Neural progenitor cell (in vitro differentiated cells): ENCODE results near the gene TCOF1. TPM values are rescaled to one million over a fixed set of nuclear protein-coding genes. Genes with fewer than 3 reads are reported as not detected.

ENCODE experiments used
- DNase-seq: peaks from one replicate; pipeline ENCODE4 v3.0.0-alpha.2; 2016; ENCODE audit warnings: low spot score
- H2AFZ ChIP-seq: fragments of 200-600 bp; sonication (generic); replicated peaks from 2 replicates; pipeline ENCODE4 v1.6.1; 2016; ENCODE audit warnings: antibody characterized with exemption
- H3F3A ChIP-seq: fragments of 200-600 bp; sonication (generic); 2 replicates; pipeline ENCODE4 v1.6.1; 2016; ENCODE audit warnings: antibody characterized with exemption, low read depth
- H3K27ac ChIP-seq: fragments of 200-600 bp; sonication (generic); 2 replicates; pipeline ENCODE4 v1.5.1; 2016; ENCODE audit warnings: mild to moderate bottlenecking
- H3K27me3 ChIP-seq: fragments of 200-600 bp; sonication (generic); 2 replicates; pipeline ENCODE4 v1.6.1; 2016; ENCODE audit warnings: mild to moderate bottlenecking, moderate library complexity
- H3K36me3 ChIP-seq: fragments of 200-600 bp; sonication (generic); 2 replicates; pipeline ENCODE4 v1.5.1; 2016
- H3K4me1 ChIP-seq: fragments of 200-600 bp; sonication (generic); 2 replicates; pipeline ENCODE4 v1.6.1; 2016; ENCODE audit warnings: mixed run types
- H3K4me2 ChIP-seq: fragments of 200-600 bp; sonication (generic); 2 replicates; pipeline ENCODE4 v1.6.1; 2016
- H3K4me3 ChIP-seq: fragments of 200-600 bp; sonication (generic); 2 replicates; pipeline ENCODE4 v1.5.1; 2016
- H3K79me2 ChIP-seq: fragments of 200-600 bp; sonication (generic); 2 replicates; pipeline ENCODE4 v1.6.1; 2016; ENCODE audit warnings: low read depth
- H3K9ac ChIP-seq: fragments of 200-600 bp; sonication (generic); 2 replicates; pipeline ENCODE4 v1.6.1; 2016
- H3K9me3 ChIP-seq: fragments of 200-600 bp; sonication (generic); 2 replicates; pipeline ENCODE4 v1.5.1; 2016; ENCODE audit warnings: low read depth
- H4K20me1 ChIP-seq: fragments of 200-600 bp; sonication (generic); 2 replicates; pipeline ENCODE4 v1.6.1; 2016; ENCODE audit warnings: low read depth
- H3K27ac Mint-ChIP-seq: 3 replicates; pipeline ENCODE4 v1.8.0; 2021; ENCODE audit warnings: mixed read lengths
- H3K27me3 Mint-ChIP-seq: 2 replicates; pipeline ENCODE4 v1.8.0; 2022; ENCODE audit warnings: low read depth, mild to moderate bottlenecking, inconsistent platforms, moderate library complexity, mixed read lengths; ENCODE audit not compliant: insufficient read depth
- H3K36me3 Mint-ChIP-seq: 3 replicates; pipeline ENCODE4 v1.8.0; 2021; ENCODE audit warnings: mixed read lengths
- H3K4me1 Mint-ChIP-seq: 3 replicates; pipeline ENCODE4 v1.8.0; 2021; ENCODE audit warnings: mixed read lengths
- H3K4me3 Mint-ChIP-seq: 3 replicates; pipeline ENCODE4 v1.8.0; 2021; ENCODE audit warnings: mild to moderate bottlenecking, moderate library complexity, mixed read lengths
- H3K9me3 Mint-ChIP-seq: 3 replicates; pipeline ENCODE4 v1.8.0; 2020; ENCODE audit warnings: mixed read lengths
- EZH2 ChIP-seq: fragments of 200-600 bp; sonication (generic); IDR thresholded peaks from 2 replicates; pipeline ENCODE4 v1.6.1; 2017; ENCODE audit warnings: antibody characterized with exemption, mild to moderate bottlenecking, moderate library complexity
- EZH2phosphoT487 ChIP-seq: fragments of 200-600 bp; sonication (generic); IDR thresholded peaks from 2 replicates; pipeline ENCODE4 v1.6.1; 2017; ENCODE audit warnings: antibody characterized with exemption
- total RNA-seq: library from RNA; depleted of rRNA; stranded (reverse); fragments of >200 nt; gene quantifications from 2 replicates; pipeline ENCODE4 v1.2.3, GENCODE V29; 2015; ENCODE audit warnings: low replicate concordance
- TF ChIP-seq, protein P1 (sequence below): fragments of 200-600 bp; sonication (generic); IDR thresholded peaks from 2 replicates; pipeline ENCODE4 v1.5.1; 2017; ENCODE audit warnings: antibody characterized with exemption, mild to moderate bottlenecking

Gene TCOF1
- total RNA-seq, 1 donor from 2014 or later, result 37.9 TPM

- Histone ChIP-seq H3K4me2 (peak overlapping the region; percentile 86), H3K27me3 (no peaks in the 10 kb centered on the region), H3K79me2 (peaks cover 46% of the 10 kb centered on the region), H3K9me3 (no peaks in the 10 kb centered on the region), H3K9ac (peak overlapping the region; percentile 99), H3K4me1 (peaks cover 9% of the 10 kb centered on the region), H3K27ac (peak overlapping the region; percentile 89), H3F3A (peaks cover 51% of the 10 kb centered on the region), H2AFZ (peak overlapping the region; percentile 100), H3K4me3 (peak overlapping the region; percentile 91), H4K20me1 (peaks cover 52% of the 10 kb centered on the region), H3K36me3 (peaks cover 11% of the 10 kb centered on the region)
- Mint-ChIP-seq H3K36me3 (peaks cover 35% of the 10 kb centered on the region), H3K27me3 (peaks cover 7% of the 10 kb centered on the region), H3K9me3 (peaks cover 3% of the 10 kb centered on the region), H3K4me3 (peak overlapping the region; percentile 97), H3K27ac (peak overlapping the region; percentile 99), H3K4me1 (peaks cover 12% of the 10 kb centered on the region)
- DNase-seq, result peak; percentile 38
- TF ChIP-seq EZH2phosphoT487 (no peak), EZH2 (no peak)
- TF ChIP-seq, protein P1, sequence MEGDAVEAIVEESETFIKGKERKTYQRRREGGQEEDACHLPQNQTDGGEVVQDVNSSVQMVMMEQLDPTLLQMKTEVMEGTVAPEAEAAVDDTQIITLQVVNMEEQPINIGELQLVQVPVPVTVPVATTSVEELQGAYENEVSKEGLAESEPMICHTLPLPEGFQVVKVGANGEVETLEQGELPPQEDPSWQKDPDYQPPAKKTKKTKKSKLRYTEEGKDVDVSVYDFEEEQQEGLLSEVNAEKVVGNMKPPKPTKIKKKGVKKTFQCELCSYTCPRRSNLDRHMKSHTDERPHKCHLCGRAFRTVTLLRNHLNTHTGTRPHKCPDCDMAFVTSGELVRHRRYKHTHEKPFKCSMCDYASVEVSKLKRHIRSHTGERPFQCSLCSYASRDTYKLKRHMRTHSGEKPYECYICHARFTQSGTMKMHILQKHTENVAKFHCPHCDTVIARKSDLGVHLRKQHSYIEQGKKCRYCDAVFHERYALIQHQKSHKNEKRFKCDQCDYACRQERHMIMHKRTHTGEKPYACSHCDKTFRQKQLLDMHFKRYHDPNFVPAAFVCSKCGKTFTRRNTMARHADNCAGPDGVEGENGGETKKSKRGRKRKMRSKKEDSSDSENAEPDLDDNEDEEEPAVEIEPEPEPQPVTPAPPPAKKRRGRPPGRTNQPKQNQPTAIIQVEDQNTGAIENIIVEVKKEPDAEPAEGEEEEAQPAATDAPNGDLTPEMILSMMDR, result no peak
Measured at GRCh38 chr5:150448952-150449516, 91.5 kb downstream of the TCOF1 start.

Other genes with a start within 250 kb of the TCOF1 start
- 8.9 and 16.6 TPM in 2 replicates for gene PDGFRB, start 201.9 kb upstream of the TCOF1 start, total RNA-seq
- gene CDX1, start 190.9 kb upstream of the TCOF1 start, total RNA-seq, result not detected in 2 replicates
- not detected in 2 replicates for gene SLC6A7, start 167.6 kb upstream of the TCOF1 start, total RNA-seq
- 0.09 and 0.28 TPM in 2 replicates for gene CAMK2A, start 67.9 kb upstream of the TCOF1 start, total RNA-seq
- gene ARSI, start 54.8 kb upstream of the TCOF1 start, total RNA-seq, result 4.2 and 13.1 TPM in 2 replicates
- gene CD74, start 55.2 kb downstream of the TCOF1 start, total RNA-seq, result 9.8 and 25.6 TPM in 2 replicates
- gene RPS14, start 92.0 kb downstream of the TCOF1 start, total RNA-seq, result 3,204 and 3,639 TPM in 2 replicates
- gene NDST1, start 150.4 kb downstream of the TCOF1 start, total RNA-seq, result 22.9 and 45.6 TPM in 2 replicates